OCI-LY3 (cell line): Measurements from ENCODE around the gene ATRN.

Experiments used
- CTCF ChIP-seq: fragments of 200-600, 300-600 bp; sonication (generic); IDR thresholded peaks from 2 replicates; pipeline ENCODE4 v1.5.1; 2014; ENCODE audit warnings: antibody characterized with exemption, low read length, low read depth
- EZH2phosphoT487 ChIP-seq: fragments of 200-600 bp; shearing (Covaris generic); IDR thresholded peaks from 2 replicates; pipeline ENCODE4 v1.6.1; 2018; ENCODE audit warnings: antibody characterized with exemption, mixed run types, low read depth

DNA sequence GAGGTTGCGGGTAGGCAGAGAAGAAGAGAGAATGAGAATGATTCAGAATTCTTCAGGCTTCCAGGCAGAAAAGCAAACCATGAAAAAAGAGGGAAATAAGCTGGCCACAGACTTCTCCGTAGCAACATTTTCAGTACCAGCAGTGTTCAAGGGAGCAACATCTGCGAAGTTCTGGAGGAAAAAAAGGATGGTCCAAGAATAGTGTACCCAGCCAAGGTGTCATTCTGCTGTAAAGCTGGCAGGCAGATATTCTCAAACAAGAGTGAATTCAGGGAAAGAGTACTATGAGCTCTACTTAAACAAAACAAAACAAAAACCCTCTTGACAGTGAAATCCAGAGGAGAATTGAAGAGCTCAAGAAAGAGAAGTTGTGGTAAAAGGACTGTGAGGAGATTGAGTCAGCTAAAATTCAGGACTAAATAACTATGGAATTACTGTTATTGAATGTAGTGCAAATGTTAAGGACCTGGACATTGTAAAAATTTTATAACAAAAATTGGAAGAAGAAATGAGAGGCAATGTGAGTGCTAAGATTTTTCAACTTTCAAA, 86.5 kb downstream of the ATRN start:
- TF ChIP-seq CTCF (no peak), EZH2phosphoT487 (no peak)
